Gastrocnemius medialis (tissue), 4 donors: Measurements from ENCODE around the gene BEX3.

Experiments used
- CTCF ChIP-seq, 5 experiments: fragments of 450-650 bp in 3 of 5; fragments of 200-600 bp in 2 of 5; sonication (generic) in 2 of 5; IDR thresholded peaks in 4 of 5; conservative IDR thresholded peaks in 1 of 5; 1 replicate in 4 of 5; 2 replicates in 1 of 5; pipeline ENCODE4 v1.5.1; 2016 to 2019; ENCODE audit warnings: antibody characterized with exemption in 5 of 5, mild to moderate bottlenecking in 3 of 5, moderate library complexity in 3 of 5
- POLR2A ChIP-seq, 2 donors: fragments of 450-650 bp; IDR thresholded peaks; one replicate each; pipeline ENCODE4 v1.6.1; 2017; ENCODE audit warnings: antibody characterized with exemption in 2 of 2, mild to moderate bottlenecking in 2 of 2, moderate library complexity in 2 of 2

DNA sequence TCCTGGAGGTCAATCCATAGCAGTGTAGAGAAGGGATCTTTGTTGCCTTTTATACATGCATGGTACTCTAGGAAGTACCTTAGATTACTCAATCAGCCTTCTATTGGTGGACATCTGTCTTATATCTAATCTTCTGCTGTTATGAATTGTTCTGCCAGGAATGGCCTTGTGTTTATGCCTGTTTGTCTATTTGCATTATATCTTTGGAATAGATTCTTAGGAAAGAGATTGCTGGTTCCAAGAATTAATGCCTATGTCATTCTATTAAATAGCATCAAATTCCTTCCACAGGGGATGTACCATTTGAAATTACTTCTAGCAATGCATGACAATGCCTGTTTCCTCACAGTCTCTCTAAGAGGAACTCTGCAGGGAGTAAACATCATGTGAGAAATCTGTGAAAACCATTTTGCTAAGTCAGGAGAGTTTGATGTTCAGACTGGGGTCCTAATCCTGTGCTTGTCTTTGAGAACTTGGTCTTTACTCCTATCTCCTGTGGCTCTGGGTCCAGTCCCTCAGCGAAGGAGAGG is 42.5 kb downstream of the BEX3 start:
- TF ChIP-seq POLR2A (IDR thresholded peaks at IDR 0.05) (no peak), CTCF (IDR thresholded peaks at IDR 0.05 in 4 of 5, conservative IDR thresholded peaks at IDR 0.05 in 1 of 5) (no peak)
